Body of pancreas (tissue), 4 donors: ENCODE results near the gene VMO1. TPM values are rescaled to one million over a fixed set of nuclear protein-coding genes. Genes with fewer than 3 reads are reported as not detected.

Experiments
- ATAC-seq: fragments of 150-250 bp; one replicate; pipeline ENCODE4 v1.9.1; 2016
- DNase-seq, 4 donors: peaks; one replicate each; pipeline ENCODE4 v3.0.0-alpha.2; 2019
- H3K27ac ChIP-seq, 4 donors: fragments of 200-600 bp; sonication (generic); 1 replicate in 3 of 4; 2 replicates in 1 of 4; pipeline versions ENCODE4 v1.5.1 to v1.6.1; 2016 to 2019; ENCODE audit warnings: mild to moderate bottlenecking in 1 of 4, mixed read lengths in 1 of 4, moderate library complexity in 1 of 4
- H3K27me3 ChIP-seq, 2 donors: fragments of 200-600 bp; sonication (generic); one replicate each; pipeline ENCODE4 v1.6.0; 2016; ENCODE audit warnings: mild to moderate bottlenecking in 1 of 2
- H3K36me3 ChIP-seq, 2 donors: fragments of 200-600 bp; sonication (generic); replicated peaks in 1 of 2; 2 replicates each; pipeline ENCODE4 v1.5.1; 2016; ENCODE audit warnings: low read depth in 2 of 2; ENCODE audit not compliant: insufficient read depth in 1 of 2
- H3K4me1 ChIP-seq: fragments of 200-600 bp; sonication (generic); one replicate; pipeline ENCODE4 v1.6.0; 2016
- H3K4me3 ChIP-seq, 2 donors: fragments of 200-600 bp; sonication (generic); 1 replicate in 1 of 2; 2 replicates in 1 of 2; pipeline ENCODE4 v1.5.1; 2016 to 2019
- H3K9me3 ChIP-seq, 3 donors: fragments of 200-600 bp; sonication (generic); 1 replicate in 2 of 3; 2 replicates in 1 of 3; pipeline ENCODE4 v1.5.1; 2016
- CTCF ChIP-seq, 7 experiments: fragments of 450-650 bp in 4 of 7; fragments of 200-600 bp in 3 of 7; sonication (generic) in 3 of 7; IDR thresholded peaks; one replicate each; pipeline ENCODE4 v1.5.1; 2016 to 2019; ENCODE audit warnings: antibody characterized with exemption in 7 of 7
- POLR2A ChIP-seq, 3 donors: fragments of 450-650 bp; IDR thresholded peaks; one replicate each; pipeline ENCODE4 v1.6.1; 2016; ENCODE audit warnings: antibody characterized with exemption in 3 of 3, mild to moderate bottlenecking in 2 of 3
- WGBS, 2 donors: methylation state at CpG; one replicate each; pipeline ENCODE4 v1.1.5; 2017; 5-methylcytosine and 5-hydroxymethylcytosine counted together
- intact Hi-C: fragments of 100-400 bp; cut with DNase I; formaldehyde crosslinking; loops from one replicate; pipeline ENCODE4 v1.15.1; 2023
- total RNA-seq, 2 donors: library from RNA; depleted of rRNA; stranded (reverse); fragments of >200 nt; gene quantifications; one replicate each; pipeline ENCODE4 v1.1.0, GENCODE V29; 2016

Gene VMO1
- total RNA-seq, 2 donors from 2014 or later, result not detected

GRCh38 chr17:4789701-4789950, 3.5 kb upstream of the VMO1 start:
- Histone ChIP-seq H3K4me1 (peaks cover 49% of the 10 kb centered on the region), H3K36me3 (no peaks in the 10 kb centered on the region), H3K27ac (peak overlapping the region; percentile 91 to 100 (median 94)), H3K9me3 (no peaks in the 10 kb centered on the region), H3K4me3 (peak overlapping the region; percentile 31 to 59), H3K27me3 (peaks cover 0 to 11% of the 10 kb centered on the region in 2 donors)
- TF ChIP-seq POLR2A (IDR thresholded peaks at IDR 0.05) (no peak), CTCF (IDR thresholded peaks at IDR 0.05) (no peak)
- 0% methylated on average over 1 to 24 of the region's 25 CpGs for WGBS, 2 donors
- no peak for ATAC-seq
- intact Hi-C loops, result loop anchor here (5.0 kb wide), 2 partner anchors 57 to 98 kb away; partner anchors contain the start of gene MED11
- no peak for DNase-seq

- H3K27me3 ChIP-seq, result peaks cover 0 to 11% of the 10 kb centered on the region in 2 donors
- no peaks in the 10 kb centered on the region for H3K36me3 ChIP-seq
- H3K27ac ChIP-seq, result peak within 1 kb of the TSS; percentile 91 to 100 (median 94)
- 18 to 47% methylated on average over 14 to 62 of the region's 62 CpGs for WGBS, 2 donors
- DNase-seq (peak; percentile 10 to 20 (median 18)), ATAC-seq (no peak)
- peaks cover 49% of the 10 kb centered on the region for H3K4me1 ChIP-seq
- peak within 1 kb of the TSS; percentile 31 to 59 for H3K4me3 ChIP-seq
- TF ChIP-seq POLR2A (IDR thresholded peaks at IDR 0.05), result no peak
- no peak for TF ChIP-seq CTCF (IDR thresholded peaks at IDR 0.05)
- intact Hi-C loops, result loop anchor here (5.0 kb wide), 2 partner anchors 57 to 98 kb away; partner anchors contain the start of gene MED11
- H3K9me3 ChIP-seq, result no peaks in the 10 kb centered on the region
These were observed 2.9 kb upstream of the VMO1 start, which contains the start of gene GLTPD2 for GRCh38 chr17:4788807-4789700. Gene GLTPD2 (plus strand): TSS chr17:4788964. CDS start chr17:4789012, 48 bp downstream.

GRCh38 chr17:4788159-4788806, 2.1 kb upstream of the VMO1 start:
- no peak for DNase-seq

GRCh38 chr17:4786516-4786915, 352 bp upstream of the VMO1 start:
- peaks cover 0 to 21% of the 10 kb centered on the region in 2 donors for H3K27me3 ChIP-seq
- 18 to 20% methylated on average over 6 of the region's 6 CpGs for WGBS, 2 donors
- no peaks in the 10 kb centered on the region for H3K9me3 ChIP-seq
- H3K27ac ChIP-seq, result no peak overlapping the region
- no peak for ATAC-seq
- intact Hi-C loops, result loop anchor here (5.0 kb wide), 2 partner anchors 54 to 101 kb away; partner anchors contain the start of gene MED11
- DNase-seq, result no peak
- H3K4me3 ChIP-seq, result no peak overlapping the region
- no peak for TF ChIP-seq CTCF (IDR thresholded peaks at IDR 0.05)
- peak in 1 of 3 donors; percentile 1 for TF ChIP-seq POLR2A (IDR thresholded peaks at IDR 0.05)
- peaks cover 49% of the 10 kb centered on the region for H3K4me1 ChIP-seq
- H3K36me3 ChIP-seq, result no peaks in the 10 kb centered on the region

More at GRCh38 chr17:4788159-4788806, 2.1 kb upstream of the VMO1 start:
- no peaks in the 10 kb centered on the region for H3K9me3 ChIP-seq
- intact Hi-C loops, result loop anchor here (5.0 kb wide), 2 partner anchors 56 to 99 kb away; partner anchors contain the start of gene MED11
- 83 to 90% methylated on average over 14 of the region's 14 CpGs for WGBS, 2 donors
- no peaks in the 10 kb centered on the region for H3K36me3 ChIP-seq
- no peak overlapping the region for H3K4me3 ChIP-seq
- no peak overlapping the region for H3K27ac ChIP-seq
- no peak for ATAC-seq
- TF ChIP-seq POLR2A (IDR thresholded peaks at IDR 0.05), result no peak
- peaks cover 49% of the 10 kb centered on the region for H3K4me1 ChIP-seq
- peaks cover 0 to 11% of the 10 kb centered on the region in 2 donors for H3K27me3 ChIP-seq
